ENCODE results near the gene BCL2.

DNA sequence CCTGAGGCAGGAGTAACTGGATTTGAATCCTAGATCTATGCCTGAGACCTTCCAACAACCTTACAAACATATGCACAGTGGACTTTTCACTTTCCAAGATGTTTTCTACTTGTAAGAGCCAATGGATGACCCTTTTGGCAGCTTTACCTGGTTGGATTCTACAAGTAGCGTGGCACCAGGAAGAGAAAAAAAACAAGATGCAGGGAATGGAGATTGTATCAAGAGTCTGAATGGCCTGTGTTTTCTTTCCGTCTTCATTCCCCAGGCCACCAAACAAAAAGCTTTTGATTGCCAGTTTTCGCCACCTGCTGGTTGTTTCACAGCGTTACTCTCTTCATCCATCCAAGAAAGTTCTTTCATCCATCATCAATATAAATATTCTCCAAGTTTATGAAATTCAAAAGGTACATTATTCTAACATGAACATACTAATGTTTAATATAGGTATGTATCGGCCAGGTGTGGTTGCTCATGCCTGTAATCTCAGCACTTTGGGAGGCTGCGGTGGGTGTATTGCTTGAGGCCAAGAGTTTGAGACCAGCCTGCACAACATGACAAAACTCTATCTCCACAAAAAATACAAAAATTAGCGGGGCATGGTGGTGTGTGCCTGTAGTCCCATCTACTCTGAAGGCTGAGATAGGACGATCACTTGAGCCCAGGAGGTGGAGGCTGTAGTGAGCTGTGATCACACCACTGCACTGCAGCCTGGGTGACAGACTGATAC is 3.5 kb upstream of the BCL2 start:
- TF ChIP-seq, protein P1, sequence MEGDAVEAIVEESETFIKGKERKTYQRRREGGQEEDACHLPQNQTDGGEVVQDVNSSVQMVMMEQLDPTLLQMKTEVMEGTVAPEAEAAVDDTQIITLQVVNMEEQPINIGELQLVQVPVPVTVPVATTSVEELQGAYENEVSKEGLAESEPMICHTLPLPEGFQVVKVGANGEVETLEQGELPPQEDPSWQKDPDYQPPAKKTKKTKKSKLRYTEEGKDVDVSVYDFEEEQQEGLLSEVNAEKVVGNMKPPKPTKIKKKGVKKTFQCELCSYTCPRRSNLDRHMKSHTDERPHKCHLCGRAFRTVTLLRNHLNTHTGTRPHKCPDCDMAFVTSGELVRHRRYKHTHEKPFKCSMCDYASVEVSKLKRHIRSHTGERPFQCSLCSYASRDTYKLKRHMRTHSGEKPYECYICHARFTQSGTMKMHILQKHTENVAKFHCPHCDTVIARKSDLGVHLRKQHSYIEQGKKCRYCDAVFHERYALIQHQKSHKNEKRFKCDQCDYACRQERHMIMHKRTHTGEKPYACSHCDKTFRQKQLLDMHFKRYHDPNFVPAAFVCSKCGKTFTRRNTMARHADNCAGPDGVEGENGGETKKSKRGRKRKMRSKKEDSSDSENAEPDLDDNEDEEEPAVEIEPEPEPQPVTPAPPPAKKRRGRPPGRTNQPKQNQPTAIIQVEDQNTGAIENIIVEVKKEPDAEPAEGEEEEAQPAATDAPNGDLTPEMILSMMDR (IDR thresholded peaks at IDR 0.05) = peak; percentile 76 to 91 (median 91)
- TF ChIP-seq POLR2A (IDR thresholded peaks at IDR 0.05) = no peak
